IMR-90 (cell line): ENCODE data around the gene KNG1. TPM values are rescaled to one million over a fixed set of nuclear protein-coding genes. Genes with fewer than 3 reads are reported as not detected.
"Not testable (repeated sequence)": the region's sequence is repeated elsewhere in the genome, so short reads cannot be mapped to it uniquely, and the experiment has no call there.

Source experiments
- ATAC-seq: fragments of 200-7000 bp; cut with Tn5 transposase; 2 replicates; pipeline ENCODE4 v1.9.1; 2020; ENCODE audit warnings: low read depth, mild to moderate bottlenecking, moderate library complexity
- BruUV-seq: library from RNA; stranded (reverse); fragments of 400-500 nt; replicated peaks from 2 replicates; lab custom pipeline; 2021; lab: Mats Ljungman, UMichigan
- CTCF ChIA-PET: fragments of 300-600 bp; formaldehyde crosslinking; extraction: SDS; loops from one replicate; lab custom pipeline; 2021; ENCODE audit warnings: antibody characterized with exemption; lab: Yijun Ruan, JAX
- POLR2A ChIA-PET: fragments of 300-600 bp; sonication (Branson Sonifier 250); formaldehyde crosslinking; loops from one replicate; lab custom pipeline; 2022; ENCODE audit warnings: antibody characterized with exemption; ENCODE audit not compliant: unreplicated experiment; lab: Charles Lee
- DNase-seq: peaks from one replicate; pipeline ENCODE4 v3.0.0; 2013
- H2AFZ ChIP-seq: replicated peaks from 2 replicates; pipeline ENCODE3; 2013; ENCODE audit warnings: low read length, mild to moderate bottlenecking; ENCODE audit not compliant: poor library complexity
- H2AK5ac ChIP-seq: 2 replicates; pipeline ENCODE4 v1.6.1; 2013; ENCODE audit warnings: low read depth, low read length, inconsistent platforms
- H2AK9ac ChIP-seq: replicated peaks from 2 replicates; pipeline ENCODE3; 2013; ENCODE audit warnings: mild to moderate bottlenecking, low read depth, low read length, moderate library complexity; ENCODE audit not compliant: poor library complexity
- H2BK120ac ChIP-seq: 2 replicates; pipeline ENCODE4 v1.6.1; 2013; ENCODE audit warnings: low read depth, low read length, inconsistent platforms
- H2BK15ac ChIP-seq: 3 replicates; pipeline ENCODE4 v1.6.1; 2013; ENCODE audit warnings: low read depth, low read length, inconsistent platforms
- H2BK20ac ChIP-seq: 2 replicates; pipeline ENCODE4 v1.6.1; 2013; ENCODE audit warnings: low read depth, mild to moderate bottlenecking, inconsistent platforms, low read length, moderate library complexity
- H2BK5ac ChIP-seq: 2 replicates; pipeline ENCODE4 v1.6.1; 2013; ENCODE audit warnings: mild to moderate bottlenecking, low read depth, low read length, inconsistent platforms; ENCODE audit not compliant: poor library complexity, severe bottlenecking
- H3K14ac ChIP-seq: replicated peaks from 2 replicates; pipeline ENCODE4 v1.6.1; 2013; ENCODE audit warnings: low read depth, low read length, inconsistent platforms
- H3K18ac ChIP-seq: 2 replicates; pipeline ENCODE4 v1.6.1; 2013; ENCODE audit warnings: low read depth, low read length, control low read depth
- H3K23ac ChIP-seq: 2 replicates; pipeline ENCODE4 v1.6.1; 2013; ENCODE audit warnings: low read depth, low read length, inconsistent platforms
- H3K27ac ChIP-seq: 2 replicates; pipeline ENCODE4 v1.5.1; 2013; ENCODE audit warnings: mild to moderate bottlenecking, control low read depth, low read length; ENCODE audit not compliant: insufficient read depth
- H3K27me3 ChIP-seq: 2 replicates; pipeline ENCODE4 v1.6.1; 2013; ENCODE audit warnings: low read length; ENCODE audit not compliant: control insufficient read depth, insufficient read depth
- H3K36me3 ChIP-seq: 2 replicates; pipeline ENCODE4 v1.6.1; 2013; ENCODE audit warnings: low read length, mixed read lengths; ENCODE audit not compliant: control insufficient read depth, insufficient read depth
- H3K4ac ChIP-seq: 2 replicates; pipeline ENCODE4 v1.6.1; 2013; ENCODE audit warnings: low read depth, low read length, inconsistent platforms
- H3K4me1 ChIP-seq: 2 replicates; pipeline ENCODE4 v1.6.1; 2013; ENCODE audit warnings: low read length, mixed read lengths; ENCODE audit not compliant: control insufficient read depth, insufficient read depth
- H3K4me2 ChIP-seq: 2 replicates; pipeline ENCODE4 v1.6.1; 2013; ENCODE audit warnings: low read depth, mild to moderate bottlenecking, control low read depth, low read length, moderate library complexity
- H3K4me3 ChIP-seq: 2 replicates; pipeline ENCODE4 v1.5.1; 2013; ENCODE audit warnings: low read depth, mild to moderate bottlenecking, control low read depth, low read length, moderate library complexity; ENCODE audit not compliant: insufficient read depth
- H3K56ac ChIP-seq: 2 replicates; pipeline ENCODE4 v1.6.1; 2013; ENCODE audit warnings: low read length, inconsistent platforms; ENCODE audit not compliant: insufficient read depth; ENCODE audit errors: extremely low read depth
- H3K79me1 ChIP-seq, 2 experiments: 2 replicates each; pipeline ENCODE4 v1.6.1; 2013; ENCODE audit warnings: low read length in 2 of 2, inconsistent platforms in 1 of 2, low read depth in 1 of 2
- H3K9ac ChIP-seq: 2 replicates; pipeline ENCODE4 v1.6.1; 2013; ENCODE audit warnings: low read depth, low read length, control low read depth
- H3K9me1 ChIP-seq: 2 replicates; pipeline ENCODE4 v1.6.1; 2013; ENCODE audit warnings: low read length, inconsistent platforms; ENCODE audit not compliant: insufficient read depth
- H3K9me3 ChIP-seq: 2 replicates; pipeline ENCODE4 v1.6.1; 2013; ENCODE audit warnings: low read length; ENCODE audit not compliant: control insufficient read depth, insufficient read depth
- H4K20me1 ChIP-seq: 2 replicates; pipeline ENCODE4 v1.6.1; 2013; ENCODE audit warnings: low read length, inconsistent platforms; ENCODE audit not compliant: insufficient read depth
- H4K5ac ChIP-seq: 2 replicates; pipeline ENCODE4 v1.6.1; 2013; ENCODE audit warnings: mild to moderate bottlenecking, low read depth, low read length, control low read depth
- H4K8ac ChIP-seq, 2 experiments: 2 replicates each; pipeline ENCODE4 v1.6.1; 2013; ENCODE audit warnings: low read depth in 2 of 2, low read length in 2 of 2, control low read depth in 1 of 2, inconsistent platforms in 1 of 2
- H4K91ac ChIP-seq: 2 replicates; pipeline ENCODE4 v1.6.1; 2013; ENCODE audit warnings: low read depth, low read length, inconsistent platforms; ENCODE audit not compliant: insufficient read depth
- WGBS, 2 experiments: methylation state at CpG; one replicate each; pipeline versions ENCODE4 v1.1.5 to v1.1.7; 2013; ENCODE audit warnings: missing lambda C conversion rate in 2 of 2; ENCODE audit not compliant: insufficient read length in 1 of 2; ENCODE audit errors: extremely low coverage in 2 of 2; 5-methylcytosine and 5-hydroxymethylcytosine counted together
- dilution Hi-C: fragments of 300-500 bp; cut with HindIII; formaldehyde crosslinking; loops from one replicate; pipeline ENCODE4 v1.14.3; 2018; ENCODE audit warnings: low sequenced_read_pairs; ENCODE audit not compliant: unreplicated experiment
- in situ Hi-C: fragments of 300-500 bp; cut with MboI; formaldehyde crosslinking; loops from 3 replicates; pipeline ENCODE4 v1.14.3; 2019; ENCODE audit warnings: low sequenced_read_pairs, inconsistent platforms, mixed read lengths
- intact Hi-C: fragments of 100-400 bp; cut with micrococcal nuclease; formaldehyde crosslinking; loops from 2 replicates; pipeline ENCODE4 v1.10.0; 2022
- polyA plus RNA-seq, 3 experiments: library from polyadenylated mRNA; depleted of rRNA; stranded (reverse); fragments of >200 nt; gene quantifications; 2 replicates each; pipeline ENCODE4 v1.2.3, GENCODE V29; 2012; ENCODE audit warnings: low replicate concordance in 1 of 3
- total RNA-seq: library from RNA; depleted of rRNA; stranded (reverse); fragments of >200 nt; gene quantifications from 2 replicates; pipeline ENCODE4 v1.2.3, GENCODE V29; 2012

KNG1 gene
- total and polyA plus RNA-seq, 2 of the 4 experiments (the other 2 are of a cell fraction): not detected

GRCh38 chr3:186686475-186686874, 30.7 kb upstream of the KNG1 start:
- H3K18ac ChIP-seq, H3K9me1 ChIP-seq, in situ Hi-C loops, POLR2A ChIA-PET, BruUV-seq, H2AFZ ChIP-seq, H2BK120ac ChIP-seq, H3K14ac ChIP-seq, ATAC-seq, H3K56ac ChIP-seq, intact Hi-C loops, CTCF ChIA-PET, H3K4me3 ChIP-seq, H2BK15ac ChIP-seq, H3K36me3 ChIP-seq, H3K4ac ChIP-seq, H4K91ac ChIP-seq, H4K8ac ChIP-seq, H3K9ac ChIP-seq, H4K20me1 ChIP-seq, H3K9me3 ChIP-seq, H3K4me1 ChIP-seq, H3K23ac ChIP-seq, H2BK5ac ChIP-seq, H3K27me3 ChIP-seq, H4K5ac ChIP-seq, H3K4me2 ChIP-seq, H2BK20ac ChIP-seq, H2AK9ac ChIP-seq, H3K79me1 ChIP-seq, dilution Hi-C loops, H3K27ac ChIP-seq, DNase-seq, H2AK5ac ChIP-seq: not testable (repeated sequence)
- WGBS, 2 experiments: no CpG with 5 or more reads among the region's 2 CpGs
